ENCODE results near the gene OVOL1.
"Not testable (repeated sequence)": the region's sequence is repeated elsewhere in the genome, so short reads cannot be mapped to it uniquely, and the experiment has no call there.

The OVOL1 gene

DNA sequence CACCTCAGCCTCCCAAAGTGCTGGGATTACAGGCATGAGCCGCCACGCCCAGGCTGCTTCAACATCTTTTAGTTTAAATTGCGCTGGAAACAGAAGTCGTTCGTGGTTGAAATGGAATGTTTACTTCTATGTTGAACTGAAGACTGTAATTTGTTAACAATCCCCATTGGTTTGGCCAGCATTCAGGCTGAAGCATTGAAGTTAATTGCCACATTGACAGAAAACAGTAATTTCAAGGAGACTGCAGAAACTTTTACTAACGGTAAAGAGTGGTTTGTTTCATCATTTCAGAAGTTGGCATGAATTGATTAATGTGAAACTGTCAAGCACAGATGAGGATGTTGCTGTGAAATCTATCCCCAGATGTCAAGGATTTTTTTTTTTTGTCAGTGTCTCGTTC, 20.3 kb upstream of the OVOL1 start:
- no peak overlapping the region for H3K27ac ChIP-seq (ENCODE audit: low read depth, low read length)
- peaks cover 3% of the 10 kb centered on the region for H3K4me1 ChIP-seq (ENCODE audit: control insufficient read depth, insufficient read depth, low read length, unreplicated experiment)
- no peaks in the 10 kb centered on the region for H3K27me3 ChIP-seq (ENCODE audit: insufficient read depth, low read length)
- H3K4me3 ChIP-seq (ENCODE audit: low read depth, low read length) = no peak overlapping the region
- no peaks in the 10 kb centered on the region for H3K36me3 ChIP-seq (ENCODE audit: insufficient read depth, low read length)
- no peaks in the 10 kb centered on the region for H3K79me2 ChIP-seq (ENCODE audit: control insufficient read depth, insufficient read depth, low read length, unreplicated experiment)
- no peak overlapping the region for H2AFZ ChIP-seq (ENCODE audit: low read length, unreplicated experiment)

DNA sequence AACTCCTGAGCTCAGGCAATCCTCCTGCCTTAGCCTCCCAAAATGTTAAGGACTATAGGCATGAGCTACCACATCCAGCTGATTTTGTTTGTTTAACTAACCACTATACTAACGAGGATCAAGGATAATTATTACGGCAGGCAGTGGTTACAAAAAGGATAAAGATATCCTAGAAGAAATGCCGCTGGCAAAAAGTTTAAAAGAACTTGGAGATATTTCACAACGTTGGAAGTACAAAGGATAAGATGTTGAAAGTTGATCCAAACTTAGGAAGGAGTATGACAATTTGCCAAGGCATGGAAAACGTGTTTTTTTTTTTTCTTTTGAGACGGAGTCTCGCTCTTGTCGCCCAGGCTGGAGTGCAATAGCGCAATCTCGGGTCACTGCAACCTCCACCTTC, 19.5 kb upstream of the OVOL1 start:
- Histone ChIP-seq H3K27me3 (ENCODE audit: insufficient read depth, low read length) (no peaks in the 10 kb centered on the region), H3K27ac (ENCODE audit: low read depth, low read length) (no peak overlapping the region), H3K36me3 (ENCODE audit: insufficient read depth, low read length) (no peaks in the 10 kb centered on the region), H2AFZ (ENCODE audit: low read length, unreplicated experiment) (no peak overlapping the region), H3K79me2 (ENCODE audit: control insufficient read depth, insufficient read depth, low read length, unreplicated experiment) (no peaks in the 10 kb centered on the region), H3K4me3 (ENCODE audit: low read depth, low read length) (no peak overlapping the region), H3K4me1 (ENCODE audit: control insufficient read depth, insufficient read depth, low read length, unreplicated experiment) (peaks cover 3% of the 10 kb centered on the region)

DNA sequence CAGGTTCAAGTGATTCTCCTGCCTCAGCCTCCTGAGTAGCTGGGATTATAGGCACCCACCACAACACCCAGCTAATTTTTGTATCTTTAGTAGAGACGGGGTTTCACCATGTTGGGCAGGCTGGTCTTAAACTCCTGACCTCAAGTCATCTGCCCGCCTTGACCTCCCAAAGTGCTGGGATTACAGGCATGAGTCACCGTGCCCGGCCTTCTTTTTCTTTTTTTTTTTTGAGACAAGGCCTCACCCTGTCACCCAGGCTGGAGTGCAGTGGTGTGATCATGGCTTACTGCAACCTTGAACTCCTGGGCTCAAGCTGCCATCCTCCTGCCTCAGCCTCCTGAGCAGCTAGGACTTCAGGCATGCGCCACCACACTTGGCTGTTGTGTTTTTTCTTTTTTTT, 19.1 kb upstream of the OVOL1 start:
- H2AFZ ChIP-seq (ENCODE audit: low read length, unreplicated experiment); H3K79me2 ChIP-seq (ENCODE audit: control insufficient read depth, insufficient read depth, low read length, unreplicated experiment); H3K4me3 ChIP-seq (ENCODE audit: low read depth, low read length); H3K27me3 ChIP-seq (ENCODE audit: insufficient read depth, low read length); H3K4me1 ChIP-seq (ENCODE audit: control insufficient read depth, insufficient read depth, low read length, unreplicated experiment); H3K36me3 ChIP-seq (ENCODE audit: insufficient read depth, low read length); H3K27ac ChIP-seq (ENCODE audit: low read depth, low read length): not testable (repeated sequence)

DNA sequence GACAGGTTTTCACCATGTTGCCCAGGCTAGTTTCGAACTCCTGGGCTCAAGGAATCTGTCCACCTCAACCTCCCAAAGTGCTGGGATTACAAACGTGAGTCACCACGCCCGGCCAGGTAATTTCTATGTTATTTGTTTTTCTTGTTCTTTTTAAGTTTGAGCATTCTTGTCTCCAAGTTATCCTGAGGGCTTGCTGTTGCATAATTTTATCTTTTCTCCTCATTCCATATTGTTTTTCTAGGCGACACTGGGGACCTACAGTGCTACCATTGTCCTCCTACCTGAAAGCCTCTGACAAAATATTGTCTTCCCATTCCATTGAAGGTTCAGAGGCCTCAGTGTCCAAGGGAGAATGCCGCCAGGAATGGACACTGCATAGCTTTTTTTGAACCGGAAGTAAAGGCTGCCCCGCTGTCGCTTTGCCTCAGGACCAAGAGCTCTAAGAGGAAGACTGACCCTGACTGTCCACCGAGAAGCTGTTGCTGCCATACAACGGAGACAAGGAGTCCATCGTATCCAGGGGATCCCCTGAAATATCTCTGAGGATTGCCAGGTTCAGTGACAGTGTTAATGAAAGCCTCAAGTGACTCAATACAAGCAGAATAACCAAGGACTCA, 15.8 kb upstream of the OVOL1 start:
- no peak overlapping the region for H3K27ac ChIP-seq (ENCODE audit: low read depth, low read length)
- no peaks in the 10 kb centered on the region for H3K27me3 ChIP-seq (ENCODE audit: insufficient read depth, low read length)
- no peaks in the 10 kb centered on the region for H3K36me3 ChIP-seq (ENCODE audit: insufficient read depth, low read length)
- no peak overlapping the region for H2AFZ ChIP-seq (ENCODE audit: low read length, unreplicated experiment)
- H3K4me3 ChIP-seq (ENCODE audit: low read depth, low read length) = no peak overlapping the region
- H3K4me1 ChIP-seq (ENCODE audit: control insufficient read depth, insufficient read depth, low read length, unreplicated experiment) = peaks cover 3% of the 10 kb centered on the region
- H3K79me2 ChIP-seq (ENCODE audit: control insufficient read depth, insufficient read depth, low read length, unreplicated experiment) = peaks cover 3% of the 10 kb centered on the region

DNA sequence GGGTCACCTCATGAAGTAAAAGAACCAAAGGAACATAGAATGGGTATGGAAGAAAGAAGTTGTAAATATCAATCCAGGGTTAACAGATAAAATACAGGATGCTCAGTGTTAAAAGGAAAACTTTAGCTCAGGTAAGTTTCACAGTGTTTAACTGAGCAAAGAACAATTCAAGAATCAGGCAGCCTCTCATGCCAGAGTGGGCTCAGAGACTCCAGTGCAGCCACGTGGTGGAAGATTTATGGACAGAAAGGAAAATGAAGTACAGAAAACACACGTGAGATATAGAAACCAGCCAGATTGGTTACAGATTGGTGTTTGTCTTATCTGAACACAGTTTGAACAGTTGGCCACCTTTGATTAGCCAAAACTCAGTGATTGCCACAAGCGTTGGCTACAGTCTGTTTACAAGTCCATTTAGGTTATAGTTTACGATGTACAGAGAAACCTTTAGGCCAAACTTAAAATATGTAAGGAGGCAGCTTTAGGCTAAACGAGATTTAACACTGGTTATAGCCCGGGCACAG, 15.2 kb upstream of the OVOL1 start:
- H3K79me2 ChIP-seq (ENCODE audit: control insufficient read depth, insufficient read depth, low read length, unreplicated experiment) = peaks cover 3% of the 10 kb centered on the region
- H3K4me3 ChIP-seq (ENCODE audit: low read depth, low read length) = no peak overlapping the region
- H3K27ac ChIP-seq (ENCODE audit: low read depth, low read length) = no peak overlapping the region
- H3K4me1 ChIP-seq (ENCODE audit: control insufficient read depth, insufficient read depth, low read length, unreplicated experiment) = peaks cover 8% of the 10 kb centered on the region
- H3K27me3 ChIP-seq (ENCODE audit: insufficient read depth, low read length) = no peaks in the 10 kb centered on the region
- H2AFZ ChIP-seq (ENCODE audit: low read length, unreplicated experiment) = no peak overlapping the region
- no peaks in the 10 kb centered on the region for H3K36me3 ChIP-seq (ENCODE audit: insufficient read depth, low read length)

DNA sequence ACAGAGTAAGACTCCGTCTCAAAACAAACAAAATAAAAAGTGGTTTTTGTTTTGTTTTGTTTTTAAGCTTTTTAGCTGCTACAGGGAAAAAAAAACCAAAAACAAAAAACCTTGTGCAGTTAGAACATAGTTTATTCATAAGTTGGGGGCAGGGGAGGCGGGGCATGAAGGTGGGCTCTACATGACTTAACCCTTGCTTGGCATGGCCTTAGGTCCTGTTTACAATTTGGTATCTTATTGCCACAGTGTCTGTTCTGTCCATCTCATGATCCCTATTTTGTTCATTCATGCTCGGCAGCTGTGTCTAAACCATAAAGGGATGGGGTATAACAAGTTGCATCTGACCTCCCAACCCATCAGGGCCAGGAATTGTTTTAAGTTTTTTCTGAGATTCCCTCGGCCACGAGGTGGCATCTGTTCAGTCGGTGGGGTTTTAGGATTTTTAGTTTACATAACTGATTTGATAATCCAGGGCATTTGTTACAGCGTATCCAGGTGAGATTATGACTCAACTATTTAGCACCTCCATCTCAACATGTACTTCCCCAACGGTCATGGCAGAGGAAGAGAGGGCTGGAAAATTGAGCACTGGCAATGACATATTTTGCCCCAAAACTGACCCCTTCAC, 13.0 kb upstream of the OVOL1 start:
- H3K36me3 ChIP-seq (ENCODE audit: insufficient read depth, low read length) = peaks cover 7% of the 10 kb centered on the region; the same call in 1 of the 2 replicates

DNA sequence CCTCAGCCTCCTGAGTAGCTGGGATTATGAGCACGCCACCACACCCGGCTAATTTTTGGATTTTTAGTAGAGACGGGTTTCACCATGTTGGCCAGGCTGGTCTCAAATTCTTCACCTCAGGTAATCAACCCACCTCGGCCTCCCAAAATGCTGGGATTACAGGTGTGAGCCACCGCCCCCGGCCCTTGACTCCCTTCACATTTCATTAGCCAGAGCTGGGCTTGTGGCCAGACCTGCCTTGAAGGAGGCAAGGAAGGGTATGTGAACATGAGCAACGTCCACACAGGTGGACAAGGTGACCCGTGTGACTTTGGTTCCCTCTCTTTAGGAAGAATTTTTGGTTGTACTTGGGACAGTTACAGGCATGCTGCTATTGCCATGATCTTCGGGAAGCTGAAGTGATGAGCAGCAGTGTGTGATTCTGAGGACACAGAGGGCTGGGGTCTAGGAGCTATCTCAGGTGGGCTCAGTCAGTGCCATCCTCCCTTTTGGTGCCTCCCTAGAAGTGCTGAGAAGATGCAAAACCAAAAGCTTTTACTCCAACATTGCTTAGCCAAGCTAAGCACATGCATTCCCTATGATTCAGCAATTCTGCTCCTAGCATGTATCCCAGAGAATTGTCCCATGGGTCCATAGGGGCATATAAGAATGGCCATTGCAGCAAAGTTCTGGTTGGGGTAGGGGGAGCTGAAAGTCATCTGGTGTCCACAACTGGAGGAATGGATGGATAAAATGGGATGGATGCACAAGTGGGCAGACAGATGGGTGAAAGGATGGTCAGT, 12.1 kb upstream of the OVOL1 start:
- Histone ChIP-seq H3K36me3 (ENCODE audit: insufficient read depth, low read length) (peaks cover 7% of the 10 kb centered on the region; the same call in 1 of the 2 replicates), H2AFZ (ENCODE audit: low read length, unreplicated experiment) (no peak overlapping the region), H3K4me1 (ENCODE audit: control insufficient read depth, insufficient read depth, low read length, unreplicated experiment) (peaks cover 16% of the 10 kb centered on the region), H3K4me3 (ENCODE audit: low read depth, low read length) (no peak overlapping the region), H3K27ac (ENCODE audit: low read depth, low read length) (peak overlapping the region; percentile 62; the same call in 1 of the 2 replicates), H3K27me3 (ENCODE audit: insufficient read depth, low read length) (no peaks in the 10 kb centered on the region), H3K79me2 (ENCODE audit: control insufficient read depth, insufficient read depth, low read length, unreplicated experiment) (peaks cover 30% of the 10 kb centered on the region)

More for the DNA sequence above, 13.0 kb upstream of the OVOL1 start:
- H3K79me2 ChIP-seq (ENCODE audit: control insufficient read depth, insufficient read depth, low read length, unreplicated experiment) = peaks cover 22% of the 10 kb centered on the region
- peaks cover 11% of the 10 kb centered on the region for H3K4me1 ChIP-seq (ENCODE audit: control insufficient read depth, insufficient read depth, low read length, unreplicated experiment)
- no peaks in the 10 kb centered on the region for H3K27me3 ChIP-seq (ENCODE audit: insufficient read depth, low read length)
- H2AFZ ChIP-seq (ENCODE audit: low read length, unreplicated experiment) = no peak overlapping the region
- H3K27ac ChIP-seq (ENCODE audit: low read depth, low read length) = no peak overlapping the region
- no peak overlapping the region for H3K4me3 ChIP-seq (ENCODE audit: low read depth, low read length)

DNA sequence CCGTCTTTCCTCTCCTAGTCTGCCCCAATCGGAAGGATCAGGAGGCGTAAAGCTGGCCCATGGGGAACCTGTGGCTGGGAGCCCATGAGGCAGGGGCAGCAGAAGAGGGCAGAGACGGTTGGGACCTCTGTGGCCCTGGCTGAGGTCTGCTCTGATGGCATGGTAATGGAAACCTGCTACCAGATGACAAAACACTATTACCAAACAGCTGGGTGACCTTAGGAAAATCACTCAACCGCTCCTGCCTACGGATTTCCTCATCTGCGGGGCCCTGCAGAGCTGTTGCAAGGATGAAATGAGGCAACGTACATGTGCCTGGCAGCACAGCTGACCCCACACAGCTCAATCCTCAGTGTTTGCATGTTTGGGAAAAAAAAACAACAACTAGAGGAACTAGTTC, 10.7 kb upstream of the OVOL1 start:
- H3K79me2 ChIP-seq (ENCODE audit: control insufficient read depth, insufficient read depth, low read length, unreplicated experiment) = peaks cover 31% of the 10 kb centered on the region
- H3K4me3 ChIP-seq (ENCODE audit: low read depth, low read length) = no peak overlapping the region
- no peaks in the 10 kb centered on the region for H3K27me3 ChIP-seq (ENCODE audit: insufficient read depth, low read length)
- H3K4me1 ChIP-seq (ENCODE audit: control insufficient read depth, insufficient read depth, low read length, unreplicated experiment) = peaks cover 15% of the 10 kb centered on the region
- H3K36me3 ChIP-seq (ENCODE audit: insufficient read depth, low read length) = peaks cover 7% of the 10 kb centered on the region; the same call in 1 of the 2 replicates
- no peak overlapping the region for H2AFZ ChIP-seq (ENCODE audit: low read length, unreplicated experiment)
- H3K27ac ChIP-seq (ENCODE audit: low read depth, low read length) = peak overlapping the region; percentile 27; the same call in 1 of the 2 replicates

DNA sequence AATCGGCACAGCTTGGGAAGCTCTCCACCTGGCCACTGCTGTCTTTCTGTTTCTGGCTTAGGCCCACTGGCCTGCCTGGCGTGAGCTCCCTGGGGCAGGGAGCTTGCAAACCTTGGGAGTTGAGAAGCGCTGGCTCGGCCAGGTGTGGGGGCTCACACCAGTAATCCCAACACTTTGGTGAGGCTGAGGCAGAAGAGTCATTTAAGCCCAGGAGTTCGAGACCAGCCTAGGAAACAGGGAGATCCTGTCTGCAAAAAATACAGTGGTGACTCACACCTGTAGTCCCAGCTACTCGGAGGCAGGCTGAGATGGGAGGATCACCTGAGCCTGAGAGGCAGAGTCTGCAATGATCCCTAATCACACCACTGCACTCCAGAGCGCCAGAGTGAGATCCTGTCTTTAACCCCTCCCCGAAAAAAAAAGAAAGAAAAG, 10.1 kb upstream of the OVOL1 start:
- peak overlapping the region; percentile 27; the same call in 1 of the 2 replicates for H3K27ac ChIP-seq (ENCODE audit: low read depth, low read length)
- no peak overlapping the region for H2AFZ ChIP-seq (ENCODE audit: low read length, unreplicated experiment)
- peaks cover 7% of the 10 kb centered on the region; the same call in 1 of the 2 replicates for H3K36me3 ChIP-seq (ENCODE audit: insufficient read depth, low read length)
- peaks cover 15% of the 10 kb centered on the region for H3K4me1 ChIP-seq (ENCODE audit: control insufficient read depth, insufficient read depth, low read length, unreplicated experiment)
- peaks cover 31% of the 10 kb centered on the region for H3K79me2 ChIP-seq (ENCODE audit: control insufficient read depth, insufficient read depth, low read length, unreplicated experiment)
- H3K4me3 ChIP-seq (ENCODE audit: low read depth, low read length) = no peak overlapping the region
- H3K27me3 ChIP-seq (ENCODE audit: insufficient read depth, low read length) = no peaks in the 10 kb centered on the region

DNA sequence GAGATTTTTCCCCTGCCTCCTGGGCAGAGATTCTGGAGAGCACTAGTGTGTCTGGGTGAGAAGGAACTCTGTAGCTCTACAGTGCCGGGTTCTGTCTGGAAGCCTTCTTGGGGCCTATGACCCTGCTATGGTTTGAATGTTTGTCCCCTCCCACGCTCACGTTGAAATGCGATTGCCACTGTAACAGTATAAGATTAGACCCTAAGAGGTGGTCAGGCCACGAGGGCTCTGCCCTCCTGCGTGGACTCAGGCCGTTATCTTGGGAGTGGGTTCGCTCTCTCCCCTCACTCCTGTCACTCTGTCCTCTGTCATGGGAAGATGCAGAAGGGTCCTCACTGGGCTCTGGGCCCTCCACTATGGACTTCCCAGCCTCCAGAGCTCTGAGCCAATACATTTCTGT, 9.6 kb upstream of the OVOL1 start:
- Histone ChIP-seq H3K27ac (ENCODE audit: low read depth, low read length) (no peak overlapping the region), H3K4me3 (ENCODE audit: low read depth, low read length) (no peak overlapping the region), H3K79me2 (ENCODE audit: control insufficient read depth, insufficient read depth, low read length, unreplicated experiment) (peaks cover 31% of the 10 kb centered on the region), H3K27me3 (ENCODE audit: insufficient read depth, low read length) (no peaks in the 10 kb centered on the region), H3K4me1 (ENCODE audit: control insufficient read depth, insufficient read depth, low read length, unreplicated experiment) (peaks cover 15% of the 10 kb centered on the region), H3K36me3 (ENCODE audit: insufficient read depth, low read length) (peaks cover 7% of the 10 kb centered on the region; the same call in 1 of the 2 replicates), H2AFZ (ENCODE audit: low read length, unreplicated experiment) (no peak overlapping the region)

Measured in ACC112 (cell line).